Liver (tissue), 9 donors: ENCODE results near the gene GNG12. TPM values are rescaled to one million over a fixed set of nuclear protein-coding genes. Genes with fewer than 3 reads are reported as not detected.

ENCODE experiments used
- DNase-seq: peaks from one replicate; pipeline ENCODE4 v3.0.0-alpha.2; 2017; ENCODE audit warnings: low spot score
- H3K27ac ChIP-seq, 2 donors: one replicate each; pipeline ENCODE4 v1.7.0; 2013; ENCODE audit warnings: inconsistent platforms in 2 of 2, low read length in 2 of 2, control low read depth in 1 of 2, low read depth in 1 of 2, mild to moderate bottlenecking in 1 of 2
- H3K27me3 ChIP-seq, 4 donors: one replicate each; pipeline versions ENCODE4 v1.6.1 to v1.7.0; 2013; ENCODE audit warnings: low read length in 3 of 4, inconsistent platforms in 1 of 4, mild to moderate bottlenecking in 1 of 4, moderate library complexity in 1 of 4; ENCODE audit not compliant: control insufficient read depth in 4 of 4, insufficient read depth in 4 of 4
- H3K36me3 ChIP-seq, 4 donors: one replicate each; pipeline versions ENCODE4 v1.6.1 to v1.7.0; 2013; ENCODE audit warnings: low read length in 3 of 4, mild to moderate bottlenecking in 3 of 4, low read depth in 1 of 4, moderate library complexity in 1 of 4; ENCODE audit not compliant: control insufficient read depth in 4 of 4, insufficient read depth in 3 of 4
- H3K4me1 ChIP-seq, 4 donors: one replicate each; pipeline versions ENCODE4 v1.6.1 to v1.7.0; 2013; ENCODE audit warnings: low read length in 3 of 4, mild to moderate bottlenecking in 3 of 4, moderate library complexity in 1 of 4; ENCODE audit not compliant: control insufficient read depth in 4 of 4, insufficient read depth in 4 of 4
- H3K4me3 ChIP-seq, 3 donors: one replicate each; pipeline versions ENCODE4 v1.6.1 to v1.7.0; 2013; ENCODE audit warnings: low read length in 3 of 3, control low read depth in 1 of 3, low read depth in 1 of 3, mild to moderate bottlenecking in 1 of 3
- H3K9ac ChIP-seq, 2 donors: one replicate each; pipeline ENCODE4 v1.7.0; 2013; ENCODE audit warnings: low read length in 2 of 2, mild to moderate bottlenecking in 2 of 2, moderate library complexity in 2 of 2, control low read depth in 1 of 2, low read depth in 1 of 2
- H3K9me3 ChIP-seq, 4 donors: one replicate each; pipeline versions ENCODE4 v1.6.1 to v1.7.0; 2013; ENCODE audit warnings: low read length in 3 of 4; ENCODE audit not compliant: control insufficient read depth in 4 of 4
- EGR1 ChIP-seq, 2 donors: IDR thresholded peaks; 2 replicates each; pipeline ENCODE4 v1.6.1; 2016 to 2018; ENCODE audit warnings: antibody characterized with exemption in 2 of 2, low read depth in 2 of 2
- FOXA1 ChIP-seq: IDR thresholded peaks from 2 replicates; pipeline ENCODE4 v1.6.1; 2016; ENCODE audit warnings: antibody characterized with exemption
- HNF4A ChIP-seq, 2 donors: conservative IDR thresholded peaks; 2 replicates each; pipeline ENCODE4 v1.6.1; 2016; ENCODE audit warnings: antibody characterized with exemption in 2 of 2, mild to moderate bottlenecking in 2 of 2
- HNF4G ChIP-seq: IDR thresholded peaks from 2 replicates; pipeline ENCODE4 v1.6.1; 2016; ENCODE audit warnings: antibody characterized with exemption
- JUND ChIP-seq, 2 donors: IDR thresholded peaks; 2 replicates each; pipeline ENCODE4 v1.6.1; 2016; ENCODE audit warnings: antibody characterized with exemption in 2 of 2
- NR2F2 ChIP-seq: IDR thresholded peaks from 2 replicates; pipeline ENCODE4 v1.6.1; 2016; ENCODE audit warnings: antibody characterized with exemption
- SP1 ChIP-seq: IDR thresholded peaks from 2 replicates; pipeline ENCODE4 v1.6.1; 2018; ENCODE audit warnings: antibody characterized with exemption, mild to moderate bottlenecking
- TAF1 ChIP-seq: conservative IDR thresholded peaks from 2 replicates; pipeline ENCODE4 v1.6.1; 2016; ENCODE audit warnings: antibody characterized with exemption, mild to moderate bottlenecking
- ZBTB33 ChIP-seq: IDR thresholded peaks from 2 replicates; pipeline ENCODE4 v1.6.1; 2016; ENCODE audit warnings: antibody characterized with exemption
- WGBS: extraction: QIAGEN DNeasy Blood & Tissue Kit; methylation state at CpG from one replicate; pipeline ENCODE4 v1.1.7; 2013; 5-methylcytosine and 5-hydroxymethylcytosine counted together
- polyA plus RNA-seq, 2 donors: library from polyadenylated mRNA; stranded (reverse) in 1 of 2; unstranded in 1 of 2; fragments of 200-250 nt in 1 of 2; fragments of >200 nt in 1 of 2; fragmentation: Nextera tagmentation in 1 of 2; extraction: Ambion mirVana in 1 of 2; gene quantifications; one replicate each; pipeline versions ENCODE4 v1.2.1 to v1.2.3, GENCODE V29; 2013 to 2015
- total RNA-seq, 2 donors: library from RNA; depleted of rRNA; stranded (reverse); fragments of >200 nt; gene quantifications; one replicate each; pipeline ENCODE4 v1.2.3, GENCODE V29; 2014
- TF ChIP-seq, protein P1 (sequence below): IDR thresholded peaks from 2 replicates; pipeline ENCODE4 v1.6.1; 2016; ENCODE audit warnings: antibody characterized with exemption
- TF ChIP-seq, protein P2 (sequence below): IDR thresholded peaks from 2 replicates; pipeline ENCODE4 v1.6.1; 2016; ENCODE audit warnings: antibody characterized with exemption
- TF ChIP-seq, protein P3 (sequence below): IDR thresholded peaks from 2 replicates; pipeline ENCODE4 v1.6.1; 2016; ENCODE audit warnings: antibody characterized with exemption, mild to moderate bottlenecking
- donor health status: healthy.
- donor health status: healthy.
- donor health status: healthy.
- donor health status: healthy.
- donor health status: healthy.

GNG12 gene
- total and polyA plus RNA-seq, 4 donors, result 15.4 to 26.1 (median 19.7) TPM

- TF ChIP-seq, protein P1, sequence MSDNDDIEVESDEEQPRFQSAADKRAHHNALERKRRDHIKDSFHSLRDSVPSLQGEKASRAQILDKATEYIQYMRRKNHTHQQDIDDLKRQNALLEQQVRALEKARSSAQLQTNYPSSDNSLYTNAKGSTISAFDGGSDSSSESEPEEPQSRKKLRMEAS, result no peak
- TF ChIP-seq TAF1, result no peak
- TF ChIP-seq HNF4G, result no peak
- no peak for TF ChIP-seq EGR1 (IDR thresholded peaks at IDR 0.05; ENCODE audit: low read depth in 2 of 2)
Observed at GRCh38 chr1:67729872-67730271, 103.4 kb downstream of the GNG12 start (continued).

DNA sequence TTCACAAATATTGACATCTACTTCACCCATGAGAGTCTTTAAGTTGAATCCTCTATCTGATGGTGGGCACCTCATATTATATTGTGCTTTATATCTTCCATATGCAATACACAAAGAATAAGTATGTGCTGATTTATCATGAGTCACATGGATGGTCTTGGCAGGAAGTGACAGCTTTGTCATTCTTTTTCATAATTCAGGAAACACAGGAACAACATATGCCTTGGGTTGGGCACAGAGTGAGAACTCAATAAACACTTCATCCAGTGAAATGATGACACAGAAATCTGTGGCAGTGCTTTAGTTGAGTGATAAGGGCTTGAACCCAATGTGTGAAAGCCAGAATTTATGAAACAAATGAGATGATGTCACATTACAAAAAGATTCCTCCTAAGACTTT, 107.0 kb downstream of the GNG12 start:
- TF ChIP-seq ZBTB33, result no peak
- TF ChIP-seq, protein P1, result no peak
- no peak for TF ChIP-seq FOXA1
- TF ChIP-seq TAF1, result no peak
- TF ChIP-seq, protein P2, sequence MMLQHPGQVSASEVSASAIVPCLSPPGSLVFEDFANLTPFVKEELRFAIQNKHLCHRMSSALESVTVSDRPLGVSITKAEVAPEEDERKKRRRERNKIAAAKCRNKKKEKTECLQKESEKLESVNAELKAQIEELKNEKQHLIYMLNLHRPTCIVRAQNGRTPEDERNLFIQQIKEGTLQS, result no peak
- TF ChIP-seq, protein P3, sequence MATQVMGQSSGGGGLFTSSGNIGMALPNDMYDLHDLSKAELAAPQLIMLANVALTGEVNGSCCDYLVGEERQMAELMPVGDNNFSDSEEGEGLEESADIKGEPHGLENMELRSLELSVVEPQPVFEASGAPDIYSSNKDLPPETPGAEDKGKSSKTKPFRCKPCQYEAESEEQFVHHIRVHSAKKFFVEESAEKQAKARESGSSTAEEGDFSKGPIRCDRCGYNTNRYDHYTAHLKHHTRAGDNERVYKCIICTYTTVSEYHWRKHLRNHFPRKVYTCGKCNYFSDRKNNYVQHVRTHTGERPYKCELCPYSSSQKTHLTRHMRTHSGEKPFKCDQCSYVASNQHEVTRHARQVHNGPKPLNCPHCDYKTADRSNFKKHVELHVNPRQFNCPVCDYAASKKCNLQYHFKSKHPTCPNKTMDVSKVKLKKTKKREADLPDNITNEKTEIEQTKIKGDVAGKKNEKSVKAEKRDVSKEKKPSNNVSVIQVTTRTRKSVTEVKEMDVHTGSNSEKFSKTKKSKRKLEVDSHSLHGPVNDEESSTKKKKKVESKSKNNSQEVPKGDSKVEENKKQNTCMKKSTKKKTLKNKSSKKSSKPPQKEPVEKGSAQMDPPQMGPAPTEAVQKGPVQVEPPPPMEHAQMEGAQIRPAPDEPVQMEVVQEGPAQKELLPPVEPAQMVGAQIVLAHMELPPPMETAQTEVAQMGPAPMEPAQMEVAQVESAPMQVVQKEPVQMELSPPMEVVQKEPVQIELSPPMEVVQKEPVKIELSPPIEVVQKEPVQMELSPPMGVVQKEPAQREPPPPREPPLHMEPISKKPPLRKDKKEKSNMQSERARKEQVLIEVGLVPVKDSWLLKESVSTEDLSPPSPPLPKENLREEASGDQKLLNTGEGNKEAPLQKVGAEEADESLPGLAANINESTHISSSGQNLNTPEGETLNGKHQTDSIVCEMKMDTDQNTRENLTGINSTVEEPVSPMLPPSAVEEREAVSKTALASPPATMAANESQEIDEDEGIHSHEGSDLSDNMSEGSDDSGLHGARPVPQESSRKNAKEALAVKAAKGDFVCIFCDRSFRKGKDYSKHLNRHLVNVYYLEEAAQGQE, result no peak
- no peak for TF ChIP-seq NR2F2
- TF ChIP-seq JUND (IDR thresholded peaks at IDR 0.05), result no peak
- Histone ChIP-seq H3K9ac (no peak overlapping the region), H3K4me3 (no peak overlapping the region), H3K9me3 (no peaks in the 10 kb centered on the region), H3K27me3 (no peaks in the 10 kb centered on the region), H3K36me3 (no peaks in the 10 kb centered on the region), H3K27ac (no peak overlapping the region), H3K4me1 (peaks cover 0 to 2% (median 0%) of the 10 kb centered on the region in 4 donors)
- no peak for DNase-seq

- 61% methylated on average over 3 of the region's 3 CpGs for WGBS
- no peak for DNase-seq
- H3K36me3 ChIP-seq, result no peaks in the 10 kb centered on the region
- no peak overlapping the region for H3K9ac ChIP-seq
- no peaks in the 10 kb centered on the region for H3K27me3 ChIP-seq
- no peak overlapping the region for H3K4me3 ChIP-seq
- H3K9me3 ChIP-seq, result no peaks in the 10 kb centered on the region
- peaks cover 0 to 2% (median 0%) of the 10 kb centered on the region in 4 donors for H3K4me1 ChIP-seq
- TF ChIP-seq SP1 (peak; percentile 23), NR2F2 (no peak), HNF4A (conservative IDR thresholded peaks at IDR 0.05) (peak in 1 of 2 donors; percentile 35)
- no peak overlapping the region for H3K27ac ChIP-seq
Observed at GRCh38 chr1:67724928-67725560, 108.2 kb downstream of the GNG12 start.
